OCI-LY7 (cell line): ENCODE measurements around the gene FAAP20.

Experiments
- EZH2phosphoT487 ChIP-seq: fragments of 200-600 bp; sonication (generic); IDR thresholded peaks from 2 replicates; pipeline ENCODE4 v1.6.1; 2018; ENCODE audit warnings: low read depth, borderline replicate concordance, mild to moderate bottlenecking, mixed run types, antibody characterized with exemption, low read length, moderate library complexity, mixed read lengths
- TF ChIP-seq, protein P1 (sequence below): fragments of 200-600 bp; sonication (generic); conservative IDR thresholded peaks from 2 replicates; pipeline ENCODE4 v1.5.1; 2014; ENCODE audit warnings: mild to moderate bottlenecking, antibody characterized with exemption, low read length, moderate library complexity, mixed read lengths

DNA sequence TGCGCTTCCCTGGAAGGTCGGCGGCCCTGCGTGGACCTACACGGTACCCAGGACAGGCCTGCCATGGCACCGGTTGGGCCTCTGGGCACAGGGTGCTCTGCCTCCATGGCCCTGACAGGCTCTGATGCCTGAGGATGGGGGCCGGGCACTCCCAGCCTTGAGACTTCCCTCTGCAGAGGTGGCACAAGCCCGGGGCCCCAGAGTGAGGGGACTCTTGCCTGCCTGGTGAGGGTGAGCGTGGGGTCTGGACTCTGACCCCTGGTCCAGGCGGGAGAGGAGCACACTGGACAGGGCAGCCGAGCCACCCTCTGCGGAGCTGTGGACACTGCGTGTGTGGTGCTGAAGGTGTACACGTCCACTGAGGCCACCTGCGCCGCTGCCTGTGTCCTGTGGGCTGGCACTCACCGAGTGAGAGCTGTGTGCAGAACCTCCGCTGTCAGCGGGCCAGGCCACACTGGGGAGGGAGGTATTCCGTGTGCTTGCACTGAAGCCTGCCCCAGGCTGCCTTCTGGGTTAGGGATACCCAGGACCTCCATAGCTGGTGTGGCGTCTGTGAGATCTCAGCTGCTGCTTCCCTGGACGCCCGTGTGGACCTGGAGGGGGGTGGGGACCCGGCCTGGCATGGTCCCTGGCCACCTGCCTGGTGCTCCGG, 43.9 kb upstream of the FAAP20 start:
- TF ChIP-seq, protein P1, sequence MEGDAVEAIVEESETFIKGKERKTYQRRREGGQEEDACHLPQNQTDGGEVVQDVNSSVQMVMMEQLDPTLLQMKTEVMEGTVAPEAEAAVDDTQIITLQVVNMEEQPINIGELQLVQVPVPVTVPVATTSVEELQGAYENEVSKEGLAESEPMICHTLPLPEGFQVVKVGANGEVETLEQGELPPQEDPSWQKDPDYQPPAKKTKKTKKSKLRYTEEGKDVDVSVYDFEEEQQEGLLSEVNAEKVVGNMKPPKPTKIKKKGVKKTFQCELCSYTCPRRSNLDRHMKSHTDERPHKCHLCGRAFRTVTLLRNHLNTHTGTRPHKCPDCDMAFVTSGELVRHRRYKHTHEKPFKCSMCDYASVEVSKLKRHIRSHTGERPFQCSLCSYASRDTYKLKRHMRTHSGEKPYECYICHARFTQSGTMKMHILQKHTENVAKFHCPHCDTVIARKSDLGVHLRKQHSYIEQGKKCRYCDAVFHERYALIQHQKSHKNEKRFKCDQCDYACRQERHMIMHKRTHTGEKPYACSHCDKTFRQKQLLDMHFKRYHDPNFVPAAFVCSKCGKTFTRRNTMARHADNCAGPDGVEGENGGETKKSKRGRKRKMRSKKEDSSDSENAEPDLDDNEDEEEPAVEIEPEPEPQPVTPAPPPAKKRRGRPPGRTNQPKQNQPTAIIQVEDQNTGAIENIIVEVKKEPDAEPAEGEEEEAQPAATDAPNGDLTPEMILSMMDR: no peak
- no peak for TF ChIP-seq EZH2phosphoT487
